Activated CD4-positive, alpha-beta T cell treated with anti-CD3 and anti-CD28 coated beads, Interleukin-10, Interleukin-2, amounts not matched to agents 100 ng/mL and 50 ng/mL, durations not matched to agents 16 hours and 8 hours (primary cell): Measurements from ENCODE around the gene GPS2.
A peak's percentile ranks its signal among the peaks of the same experiment; 100 is the strongest.

ENCODE experiments used
- DNase-seq: peaks from one replicate; pipeline ENCODE4 v3.0.0-alpha.2; 2020

GPS2 gene

DNA sequence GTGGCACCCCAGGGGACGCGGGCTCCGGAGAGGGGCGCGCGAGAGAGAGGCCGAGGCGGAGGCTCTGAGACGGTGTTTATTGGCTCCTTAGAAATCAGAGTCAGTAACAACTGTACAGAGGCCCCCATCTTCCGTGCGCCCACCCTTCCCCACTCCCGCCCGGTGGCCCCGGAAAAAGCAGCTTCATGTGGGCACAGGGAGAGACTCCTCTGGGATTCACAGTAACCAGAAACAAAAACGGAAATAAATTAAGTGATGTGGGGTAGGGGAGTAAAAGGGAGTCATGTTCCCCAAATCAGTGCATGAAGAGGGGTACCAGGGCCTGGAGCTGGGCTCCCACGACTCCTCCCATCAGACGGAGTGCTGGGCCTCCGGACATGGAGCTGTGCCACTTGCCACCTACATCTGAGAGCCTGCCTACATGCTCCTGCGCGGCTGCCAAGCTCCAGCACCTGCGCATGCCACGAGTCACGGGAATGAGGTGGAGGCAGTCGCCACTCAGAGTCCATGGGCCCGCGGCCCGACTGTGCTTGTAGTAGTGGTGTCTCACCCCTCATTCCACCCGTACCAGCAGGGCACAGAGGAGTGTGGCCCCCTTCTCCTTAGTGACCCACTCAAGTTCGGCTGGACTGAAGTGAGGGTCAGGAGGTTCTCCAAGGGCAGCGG, 543 bp upstream of the GPS2 start:
- DNase-seq, result no peak

GRCh38 chr17:7313890-7314718, 1.1 kb downstream of the GPS2 start:
- DNase-seq, result peak; percentile 41

GRCh38 chr17:7313088-7313889, 1.9 kb downstream of the GPS2 start:
- peak; percentile 46 for DNase-seq

GRCh38 chr17:7312432-7313087, 2.6 kb downstream of the GPS2 start:
- DNase-seq, result no peak

GRCh38 chr17:7311110-7311705, 4.0 kb downstream of the GPS2 start:
- no peak for DNase-seq

DNA sequence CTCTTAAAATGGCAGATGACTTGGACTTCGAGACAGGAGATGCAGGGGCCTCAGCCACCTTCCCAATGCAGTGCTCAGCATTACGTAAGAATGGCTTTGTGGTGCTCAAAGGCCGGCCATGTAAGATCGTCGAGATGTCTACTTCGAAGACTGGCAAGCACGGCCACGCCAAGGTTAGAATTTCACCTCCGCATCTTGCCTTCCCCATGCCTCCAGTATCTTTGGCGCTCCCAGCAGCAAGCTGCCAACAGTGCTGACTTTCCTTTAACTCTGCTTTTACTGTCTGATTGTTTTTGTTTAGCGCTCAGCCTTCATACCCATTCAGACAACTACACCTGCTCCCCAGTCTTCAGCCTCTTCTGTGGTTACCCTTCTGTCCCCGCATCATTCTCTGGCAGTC, 5.5 kb downstream of the GPS2 start:
- DNase-seq, result no peak

DNA sequence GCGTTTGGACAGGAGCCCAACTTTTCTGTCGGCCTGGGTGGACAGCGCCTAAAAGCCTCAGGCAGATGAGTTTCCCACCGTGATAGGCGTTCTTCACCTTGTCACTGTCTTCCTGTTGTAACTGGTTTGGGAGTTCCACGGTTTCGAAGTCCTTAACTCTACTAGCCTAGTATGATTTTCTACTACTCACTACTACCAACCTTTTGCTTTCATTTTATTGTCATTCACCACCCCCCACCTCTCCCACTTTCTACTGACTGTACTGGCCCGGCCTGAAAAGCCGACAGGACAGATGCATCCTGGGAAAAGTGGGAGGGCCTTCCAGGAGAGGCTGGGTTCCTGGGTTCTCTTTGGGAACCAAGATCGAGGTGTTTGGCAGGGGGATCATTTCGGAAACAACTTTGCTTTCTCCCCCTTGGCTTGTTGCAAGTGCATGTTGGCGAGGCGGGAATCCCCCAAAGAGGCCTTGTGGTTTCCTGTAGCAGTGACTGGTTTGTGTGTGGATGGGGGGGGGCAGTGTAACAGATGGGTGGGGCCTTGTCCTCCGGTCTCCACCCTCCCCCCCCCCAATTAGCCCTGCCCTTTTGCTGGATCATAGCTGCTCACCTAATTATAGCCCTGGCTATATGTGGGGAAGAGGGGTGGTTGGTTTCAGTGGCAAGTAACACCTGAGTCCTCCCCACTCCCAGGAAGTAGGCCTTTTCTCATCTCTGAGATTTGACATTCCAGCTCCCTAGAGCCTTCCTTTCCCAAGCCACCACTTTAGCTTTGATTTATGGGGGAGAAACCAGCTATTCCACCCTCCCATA, 6.3 kb downstream of the GPS2 start:
- peak; percentile 90 for DNase-seq

- DNase-seq, result peak; percentile 62
Observed at GRCh38 chr17:7307686-7308624, 7.2 kb downstream of the GPS2 start.

GRCh38 chr17:7306911-7307685, 8.1 kb downstream of the GPS2 start, which contains the start of gene EIF5A:
Gene EIF5A, plus strand, starts transcription at chr17:7307628. Its CDS starts 2,008 bp downstream, at chr17:7309636.
- peak; percentile 100 for DNase-seq

DNA sequence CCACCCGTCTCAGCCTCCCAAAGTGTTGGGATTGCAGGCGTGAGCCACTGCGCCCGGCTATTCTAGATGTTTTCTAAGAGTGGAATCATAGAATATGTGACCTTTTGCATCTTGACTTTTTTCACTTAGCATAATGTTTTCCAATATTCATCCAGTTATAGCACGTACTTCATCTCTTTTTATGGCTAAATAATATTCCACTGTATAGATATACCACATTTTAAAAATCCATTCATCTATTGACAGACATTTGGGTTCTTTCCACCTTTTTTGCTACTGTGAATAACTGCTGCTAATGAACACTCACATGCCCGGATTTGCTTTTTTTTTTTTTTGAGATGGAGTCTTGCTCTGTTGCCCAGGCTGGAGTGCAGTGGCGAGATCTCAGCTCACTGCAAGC, 11.0 kb downstream of the GPS2 start:
- no peak for DNase-seq

DNA sequence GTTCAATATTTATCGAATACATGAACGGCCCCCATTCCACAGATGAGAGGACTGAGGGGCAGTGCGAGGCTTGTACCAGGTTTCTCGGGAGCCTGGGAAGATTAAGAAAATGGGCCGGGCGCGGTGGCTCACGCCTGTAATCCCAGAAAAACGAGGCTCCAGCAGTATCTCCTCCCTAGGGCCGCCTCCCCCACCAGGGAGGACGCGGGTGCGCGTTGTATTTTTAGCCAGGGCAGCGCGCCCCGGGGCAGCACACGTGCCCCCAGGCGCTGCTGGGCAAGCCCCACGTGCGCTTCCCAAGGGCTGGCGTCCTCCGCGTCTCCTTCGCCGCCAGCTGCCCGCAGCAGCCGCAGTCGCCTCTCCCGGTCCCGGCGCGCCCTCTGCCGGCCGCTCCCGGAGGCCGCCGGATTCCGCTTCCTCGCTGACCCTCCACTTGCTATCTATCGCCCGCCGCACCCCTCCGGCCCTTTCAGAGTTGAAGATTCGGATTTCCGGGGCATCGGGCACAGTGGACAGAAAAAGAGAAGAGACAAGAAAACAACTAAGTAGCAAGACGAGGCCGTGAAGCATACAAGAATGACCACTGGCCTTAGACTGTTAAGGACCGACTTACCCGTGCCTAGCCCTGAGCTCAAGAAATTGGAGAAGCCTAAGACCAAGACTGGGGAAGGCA, 18.8 kb downstream of the GPS2 start:
- peak; percentile 80 for DNase-seq

DNA sequence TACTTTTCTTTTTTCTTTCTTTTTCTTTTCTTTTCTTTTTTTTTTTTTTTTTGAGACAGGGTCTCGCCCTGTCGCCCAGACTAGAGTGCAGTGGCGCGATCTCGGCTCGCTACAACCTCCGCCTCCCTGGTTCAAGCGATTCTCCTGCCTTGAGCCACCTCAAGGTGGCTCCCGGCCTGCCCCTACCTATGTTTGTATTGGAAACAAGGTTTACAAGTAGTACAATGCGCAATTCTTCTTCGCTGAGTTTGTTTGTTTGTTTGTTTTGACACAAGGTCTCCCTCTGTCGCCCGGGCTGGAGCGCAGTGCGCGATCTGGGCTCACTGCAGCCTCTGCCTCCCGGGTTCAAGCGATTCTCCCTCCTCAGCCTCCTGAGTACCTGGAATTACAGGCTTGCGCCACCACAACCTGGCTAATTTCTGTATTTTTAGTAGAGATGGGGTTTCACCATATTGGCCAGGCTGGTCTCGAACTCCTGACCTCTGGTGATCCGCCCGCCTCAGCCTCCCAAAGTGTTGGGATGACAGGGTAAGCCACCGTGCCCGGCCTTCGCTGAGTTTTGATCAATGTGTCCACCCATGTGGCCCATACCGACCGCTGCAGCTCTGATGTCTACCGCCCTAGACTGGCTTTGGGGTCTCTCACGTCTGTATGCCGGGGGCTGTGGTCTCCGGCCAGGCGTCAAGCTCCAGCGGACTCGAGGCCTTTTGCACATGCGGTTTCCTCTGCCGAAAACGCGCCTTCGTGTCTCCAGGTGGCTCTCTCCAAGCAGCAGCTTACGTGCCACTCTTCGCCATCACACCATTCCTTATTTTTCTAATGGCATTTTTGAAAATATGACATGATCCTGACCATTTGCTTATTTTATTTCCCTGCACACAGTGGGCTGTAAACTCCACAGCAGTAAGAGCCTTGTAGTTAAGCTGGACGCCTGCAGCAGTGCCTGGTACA, 19.7 kb downstream of the GPS2 start:
- DNase-seq, result no peak

DNA sequence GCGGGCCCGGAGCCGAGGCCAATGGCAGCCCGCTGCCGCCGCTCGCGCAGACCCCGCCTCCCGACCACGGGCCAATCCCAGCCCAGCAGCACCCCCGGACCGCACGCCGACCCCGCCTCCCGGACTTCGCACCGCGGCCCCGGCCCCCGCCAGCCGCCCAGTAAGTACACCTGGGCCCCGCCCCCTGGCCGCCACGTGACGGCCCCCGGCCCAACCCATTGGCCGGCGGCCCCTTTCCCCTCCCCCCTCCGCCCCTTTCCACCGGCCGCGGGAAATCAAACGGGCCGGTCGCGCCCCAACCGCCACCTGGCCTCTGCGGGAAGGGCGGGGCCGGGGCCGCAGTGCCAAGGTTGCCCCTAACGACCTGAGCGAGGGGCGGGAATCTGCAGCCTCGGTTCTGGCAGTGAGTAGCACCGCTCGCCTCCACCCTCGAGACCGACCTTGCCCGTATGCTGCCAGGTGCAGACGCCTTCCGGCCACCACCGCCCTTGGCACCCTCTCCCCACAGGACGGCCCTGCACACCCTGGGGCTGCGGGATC, 20.5 kb downstream of the GPS2 start, which contains the start of gene YBX2:
Gene YBX2, minus strand, starts transcription at position 26 of the 540 bp plus-strand sequence. CDS start 139 bp downstream, outside the sequence.
- DNase-seq, result peak; percentile 87

- DNase-seq, result no peak
Observed at GRCh38 chr17:7293816-7294613, 21.1 kb downstream of the GPS2 start.

DNA sequence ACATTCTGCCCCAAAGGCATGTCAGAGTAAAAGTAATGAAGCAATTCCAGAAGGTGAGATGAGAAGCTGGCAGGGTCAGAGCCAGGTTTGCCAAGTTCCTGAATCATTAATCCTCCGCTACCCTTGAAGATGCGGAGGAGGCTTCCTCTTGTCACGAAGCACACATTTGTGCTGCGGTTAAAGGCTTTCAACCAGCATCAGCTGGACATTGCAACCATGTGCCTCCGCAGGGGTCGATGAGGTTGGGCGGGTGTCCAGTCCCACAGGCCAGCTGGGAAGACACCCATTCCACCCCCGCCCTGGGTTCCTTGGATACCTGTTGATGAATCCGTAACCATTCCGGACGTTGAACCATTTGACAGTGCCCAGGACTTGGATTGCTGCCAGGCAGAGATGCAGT, 22.0 kb downstream of the GPS2 start:
- no peak for DNase-seq

DNA sequence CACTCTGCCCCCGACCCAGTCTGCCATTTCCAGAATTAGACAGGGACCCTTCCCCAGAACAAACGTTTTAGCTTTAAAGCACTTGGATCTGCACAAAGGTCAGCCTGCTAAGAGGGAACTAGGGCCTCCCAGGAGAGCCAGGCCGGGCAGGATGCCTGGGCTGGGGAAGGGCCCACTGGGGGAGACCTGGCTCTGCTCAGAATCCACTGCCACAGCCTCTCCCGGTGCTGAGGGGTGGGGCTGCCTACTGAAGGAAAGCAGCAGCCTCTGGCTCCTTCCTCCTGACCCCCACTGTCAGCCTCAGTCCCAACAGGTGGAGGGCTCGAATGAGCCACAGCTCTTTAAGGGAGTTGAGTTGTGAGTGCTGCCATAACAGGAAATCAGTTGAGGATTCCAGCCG, 22.4 kb downstream of the GPS2 start:
- no peak for DNase-seq
